Renal cortex interstitium (tissue), 11 donors: Measurements from ENCODE around the gene AGAP3. TPM values are rescaled to one million over a fixed set of nuclear protein-coding genes. Genes with fewer than 3 reads are reported as not detected.

Experiments
- DNase-seq, 11 donors: peaks; one replicate each; pipeline ENCODE4 v3.0.0-alpha.2; 2013; ENCODE audit warnings: low read depth in 9 of 11, low spot score in 4 of 11; ENCODE audit errors: extremely low read depth in 1 of 11
- polyA plus RNA-seq, 3 donors: library from polyadenylated mRNA; unstranded; fragments of 120-200 nt; gene quantifications; one replicate each; pipeline ENCODE4 v1.2.1, GENCODE V29; 2013; ENCODE audit not compliant: insufficient read length in 3 of 3

Gene AGAP3
- polyA plus RNA-seq, 3 donors = 53.8 to 75.3 (median 72.3) TPM

- no peak for DNase-seq
Measured at GRCh38 chr7:151082141-151083070, 3.9 kb upstream of the AGAP3 start.

- no peak for DNase-seq
Measured at GRCh38 chr7:151083071-151083823, 3.0 kb upstream of the AGAP3 start, which contains the start of gene TMUB1. Gene TMUB1 (minus strand): TSS chr7:151083493. CDS start chr7:151082563, 930 bp downstream.

- DNase-seq = no peak
Measured at GRCh38 chr7:151083824-151084160, 2.5 kb upstream of the AGAP3 start.

- no peak for DNase-seq
Measured at GRCh38 chr7:151085329-151085690, 965 bp upstream of the AGAP3 start.

GRCh38 chr7:151086802-151087244, 548 bp downstream of the AGAP3 start:
- DNase-seq = no peak

GRCh38 chr7:151087245-151088018, 1.2 kb downstream of the AGAP3 start:
- DNase-seq = peak in 1 of 11 donors; percentile 46

GRCh38 chr7:151088019-151088855, 2.0 kb downstream of the AGAP3 start:
- DNase-seq = no peak

GRCh38 chr7:151088856-151089699, 2.8 kb downstream of the AGAP3 start:
- peak in 2 of 11 donors; percentile 39 to 43 for DNase-seq

- DNase-seq = no peak
Measured at GRCh38 chr7:151089893-151090730, 3.8 kb downstream of the AGAP3 start.

- DNase-seq = no peak
Measured at GRCh38 chr7:151091003-151091402, 4.7 kb downstream of the AGAP3 start.

GRCh38 chr7:151091431-151091830, 5.2 kb downstream of the AGAP3 start:
- DNase-seq = no peak

GRCh38 chr7:151091988-151092387, 5.7 kb downstream of the AGAP3 start:
- no peak for DNase-seq

GRCh38 chr7:151093748-151094147, 7.5 kb downstream of the AGAP3 start:
- no peak for DNase-seq

GRCh38 chr7:151094675-151095074, 8.4 kb downstream of the AGAP3 start:
- DNase-seq = no peak

- no peak for DNase-seq
Measured at GRCh38 chr7:151095123-151095797, 9.0 kb downstream of the AGAP3 start.

GRCh38 chr7:151095828-151096475, 9.7 kb downstream of the AGAP3 start:
- no peak for DNase-seq
